Effector CD4-positive, alpha-beta T cell (primary cell): ENCODE data around the gene RYR1.
"Not testable (repeated sequence)": the region's sequence is repeated elsewhere in the genome, so short reads cannot be mapped to it uniquely, and the experiment has no call there.

ENCODE experiments used
- DNase-seq: peaks from one replicate; pipeline ENCODE4 v3.0.0-alpha.2; 2020

The RYR1 gene

GRCh38 chr19:38464421-38465082, 31.1 kb downstream of the RYR1 start:
- no peak for DNase-seq

- DNase-seq = no peak
Measured at GRCh38 chr19:38466050-38466449, 32.6 kb downstream of the RYR1 start.

- no peak for DNase-seq
Measured at GRCh38 chr19:38467541-38468525, 34.3 kb downstream of the RYR1 start.

GRCh38 chr19:38469151-38469550, 35.7 kb downstream of the RYR1 start:
- no peak for DNase-seq

GRCh38 chr19:38470788-38471480, 37.4 kb downstream of the RYR1 start:
- no peak for DNase-seq

GRCh38 chr19:38472725-38473124, 39.2 kb downstream of the RYR1 start:
- not testable (repeated sequence) for DNase-seq

- no peak for DNase-seq
Measured at GRCh38 chr19:38473201-38473600, 39.7 kb downstream of the RYR1 start.

GRCh38 chr19:38475176-38475575, 41.7 kb downstream of the RYR1 start:
- no peak for DNase-seq

GRCh38 chr19:38478273-38478971, 44.9 kb downstream of the RYR1 start:
- DNase-seq = no peak

GRCh38 chr19:38482496-38482895, 49.0 kb downstream of the RYR1 start:
- no peak for DNase-seq

GRCh38 chr19:38483016-38483630, 49.6 kb downstream of the RYR1 start:
- DNase-seq = no peak

- DNase-seq = no peak
Measured at GRCh38 chr19:38484747-38485146, 51.3 kb downstream of the RYR1 start.

GRCh38 chr19:38485541-38486285, 52.2 kb downstream of the RYR1 start:
- DNase-seq = no peak

GRCh38 chr19:38486731-38487336, 53.3 kb downstream of the RYR1 start:
- no peak for DNase-seq

GRCh38 chr19:38488096-38488495, 54.6 kb downstream of the RYR1 start:
- no peak for DNase-seq

- no peak for DNase-seq
Measured at GRCh38 chr19:38488776-38489481, 55.4 kb downstream of the RYR1 start.

- DNase-seq = no peak
Measured at GRCh38 chr19:38490861-38491260, 57.4 kb downstream of the RYR1 start.

GRCh38 chr19:38492181-38492813, 58.8 kb downstream of the RYR1 start:
- DNase-seq = no peak

GRCh38 chr19:38494379-38494778, 60.9 kb downstream of the RYR1 start:
- no peak for DNase-seq

GRCh38 chr19:38495375-38495774, 61.9 kb downstream of the RYR1 start:
- DNase-seq = not testable (repeated sequence)
